Natural killer cell (primary cell): ENCODE data around the gene EPS8L2. TPM values are rescaled to one million over a fixed set of nuclear protein-coding genes. Genes with fewer than 3 reads are reported as not detected.

Experiments used
- ATAC-seq, 3 donors: fragments of 150-1000 bp in 2 of 3; fragments of 200-7000 bp in 1 of 3; cut with Tn5 transposase; 1 replicate in 1 of 3; 2 replicates in 2 of 3; pipeline ENCODE4 v1.10.0; 2021; ENCODE audit warnings: mild to moderate bottlenecking in 2 of 3, moderate library complexity in 2 of 3
- DNase-seq, 2 donors: peaks; one replicate each; pipeline versions ENCODE4 v3.0.0 to v3.0.0-alpha.2; 2013 to 2021; ENCODE audit warnings: mixed read lengths in 1 of 2
- H3K27ac ChIP-seq: one replicate; pipeline ENCODE4 v1.5.1; 2013; ENCODE audit warnings: mild to moderate bottlenecking, low read length
- H3K27me3 ChIP-seq: one replicate; pipeline ENCODE4 v1.6.1; 2013; ENCODE audit warnings: low read length; ENCODE audit not compliant: control insufficient read depth, insufficient read depth
- H3K36me3 ChIP-seq: one replicate; pipeline ENCODE4 v1.6.1; 2013; ENCODE audit warnings: low read length; ENCODE audit not compliant: control insufficient read depth, insufficient read depth
- H3K4me1 ChIP-seq: one replicate; pipeline ENCODE4 v1.6.1; 2013; ENCODE audit warnings: low read length; ENCODE audit not compliant: control insufficient read depth, insufficient read depth
- H3K4me3 ChIP-seq: one replicate; pipeline ENCODE4 v1.5.1; 2013; ENCODE audit warnings: low read length
- H3K9me3 ChIP-seq: one replicate; pipeline ENCODE4 v1.6.1; 2013; ENCODE audit warnings: low read length; ENCODE audit not compliant: control insufficient read depth, insufficient read depth
- H3K27ac Mint-ChIP-seq, 2 donors: one replicate each; pipeline ENCODE4 v1.8.0; 2022; ENCODE audit warnings: mild to moderate bottlenecking in 2 of 2, mixed read lengths in 2 of 2, moderate library complexity in 1 of 2
- H3K27me3 Mint-ChIP-seq, 2 donors: one replicate each; pipeline ENCODE4 v1.8.0; 2022; ENCODE audit warnings: low read depth in 2 of 2, mixed read lengths in 2 of 2
- H3K36me3 Mint-ChIP-seq: one replicate; pipeline ENCODE4 v1.8.0; 2022; ENCODE audit warnings: mixed read lengths
- H3K4me1 Mint-ChIP-seq, 2 donors: one replicate each; pipeline ENCODE4 v1.8.0; 2022; ENCODE audit warnings: mixed read lengths in 2 of 2
- H3K4me3 Mint-ChIP-seq: one replicate; pipeline ENCODE4 v1.8.0; 2022; ENCODE audit warnings: mild to moderate bottlenecking, moderate library complexity, mixed read lengths
- H3K9me3 Mint-ChIP-seq, 2 donors: one replicate each; pipeline ENCODE4 v1.8.0; 2022; ENCODE audit warnings: mixed read lengths in 2 of 2
- CTCF ChIP-seq: fragments of 200-600 bp; IDR thresholded peaks from one replicate; pipeline ENCODE4 v1.8.0; 2022; ENCODE audit warnings: antibody characterized with exemption
- WGBS: methylation state at CpG from one replicate; pipeline ENCODE4 v1.1.7; 2013; ENCODE audit warnings: missing lambda C conversion rate; ENCODE audit not compliant: insufficient coverage; 5-methylcytosine and 5-hydroxymethylcytosine counted together
- intact Hi-C: fragments of 100-400 bp; cut with micrococcal nuclease; formaldehyde crosslinking; loops from one replicate; pipeline ENCODE4 v1.14.2; 2022
- total RNA-seq, 4 donors: library from RNA; stranded (reverse); fragments of 120-200 nt in 1 of 4; gene quantifications; one replicate each; pipeline versions ENCODE4 v1.2.3 to v1.2.4, GENCODE V29; 2013 to 2022

EPS8L2 gene
- total RNA-seq, 3 donors from 2014 or later (not counting 1 experiment from before 2014, with no cell fraction given), result 6.9 to 10.9 (median 9.3) TPM

GRCh38 chr11:694563-695287, 11.3 kb upstream of the EPS8L2 start, which contains the start of gene DEAF1:
Gene DEAF1, minus strand, starts transcription at chr11:695222. Its CDS starts 175 bp downstream, at chr11:695047.
- H3K36me3 Mint-ChIP-seq, result no peaks in the 10 kb centered on the region
- ATAC-seq (peak; percentile 80 to 93 (median 82)), DNase-seq (peak; percentile 99)
- H3K27ac Mint-ChIP-seq, result peak within 1 kb of the TSS; percentile 90 to 95
- peak within 1 kb of the TSS; percentile 98 for H3K4me3 ChIP-seq
- H3K36me3 ChIP-seq, result peaks cover 4% of the 10 kb centered on the region
- intact Hi-C loops, result no loop called here
- H3K4me1 ChIP-seq, result peaks cover 51% of the 10 kb centered on the region
- H3K9me3 ChIP-seq, result no peaks in the 10 kb centered on the region
- no peaks in the 10 kb centered on the region for H3K27me3 Mint-ChIP-seq
- no peak for TF ChIP-seq CTCF
- no peaks in the 10 kb centered on the region for H3K27me3 ChIP-seq
- 3% methylated on average over 103 of the region's 103 CpGs for WGBS
- H3K27ac ChIP-seq, result peak within 1 kb of the TSS; percentile 100
- H3K4me3 Mint-ChIP-seq, result peak within 1 kb of the TSS; percentile 88
- peaks cover 18 to 41% of the 10 kb centered on the region in 2 donors for H3K4me1 Mint-ChIP-seq
- H3K9me3 Mint-ChIP-seq, result no peaks in the 10 kb centered on the region

- intact Hi-C loops, result no loop called here
- Histone ChIP-seq H3K27ac (peak overlapping the region; percentile 100), H3K4me3 (peak overlapping the region; percentile 98), H3K4me1 (peaks cover 51% of the 10 kb centered on the region), H3K27me3 (no peaks in the 10 kb centered on the region), H3K9me3 (no peaks in the 10 kb centered on the region), H3K36me3 (peaks cover 4% of the 10 kb centered on the region)
- Mint-ChIP-seq H3K4me1 (peaks cover 18 to 41% of the 10 kb centered on the region in 2 donors), H3K36me3 (no peaks in the 10 kb centered on the region), H3K27ac (peak overlapping the region; percentile 90 to 95), H3K4me3 (peak overlapping the region; percentile 88), H3K9me3 (no peaks in the 10 kb centered on the region), H3K27me3 (no peaks in the 10 kb centered on the region)
- TF ChIP-seq CTCF, result no peak
- no peak for ATAC-seq
- DNase-seq, result no peak
- 0% methylated on average over 25 of the region's 25 CpGs for WGBS
These were observed 10.8 kb upstream of the EPS8L2 start for GRCh38 chr11:695288-695537.

GRCh38 chr11:695538-696248, 10.3 kb upstream of the EPS8L2 start, which contains the start of gene TMEM80:
Gene TMEM80, plus strand, starts transcription at chr11:695816. Its CDS starts 12 bp downstream, at chr11:695828.
- peaks cover 51% of the 10 kb centered on the region for H3K4me1 ChIP-seq
- peaks cover 18 to 41% of the 10 kb centered on the region in 2 donors for H3K4me1 Mint-ChIP-seq
- peak within 1 kb of the TSS; percentile 90 to 95 for H3K27ac Mint-ChIP-seq

More at GRCh38 chr11:695538-696248, 10.3 kb upstream of the EPS8L2 start, which contains the start of gene TMEM80:
- no peaks in the 10 kb centered on the region for H3K27me3 ChIP-seq
- H3K4me3 Mint-ChIP-seq, result peak within 1 kb of the TSS; percentile 88
- H3K27me3 Mint-ChIP-seq, result no peaks in the 10 kb centered on the region
- intact Hi-C loops, result loop anchor here (2.0 kb wide), 1 partner anchor 27 kb away; no protein-coding TSS in a partner anchor
- ATAC-seq, result peak; percentile 72 to 87 (median 74)
- TF ChIP-seq CTCF, result no peak
- DNase-seq, result peak; percentile 97 to 98
- no peaks in the 10 kb centered on the region for H3K9me3 ChIP-seq
- peak within 1 kb of the TSS; percentile 100 for H3K27ac ChIP-seq
- H3K4me3 ChIP-seq, result peak within 1 kb of the TSS; percentile 98
- WGBS, result under 1% methylated on average over 101 of the region's 101 CpGs
- H3K36me3 Mint-ChIP-seq, result no peaks in the 10 kb centered on the region
- no peaks in the 10 kb centered on the region for H3K9me3 Mint-ChIP-seq
- H3K36me3 ChIP-seq, result peaks cover 6% of the 10 kb centered on the region
